Urinary bladder (tissue), 4 donors: Measurements from ENCODE around the gene DCDC2C. TPM values are rescaled to one million over a fixed set of nuclear protein-coding genes. Genes with fewer than 3 reads are reported as not detected.
A peak's percentile ranks its signal among the peaks of the same experiment; 100 is the strongest.
"Not testable (repeated sequence)": the region's sequence is repeated elsewhere in the genome, so short reads cannot be mapped to it uniquely, and the experiment has no call there.

Experiments
- DNase-seq: peaks from one replicate; pipeline ENCODE4 v3.0.0-alpha.2; 2015; ENCODE audit errors: extremely low spot score
- H3K27ac ChIP-seq: one replicate; pipeline ENCODE4 v1.5.1; 2013; ENCODE audit warnings: low read depth, mild to moderate bottlenecking, moderate library complexity
- H3K36me3 ChIP-seq: one replicate; pipeline ENCODE4 v1.6.1; 2013; ENCODE audit warnings: mild to moderate bottlenecking, moderate library complexity; ENCODE audit not compliant: insufficient read depth
- H3K4me1 ChIP-seq: one replicate; pipeline ENCODE4 v1.6.1; 2013; ENCODE audit warnings: mild to moderate bottlenecking, moderate library complexity; ENCODE audit not compliant: insufficient read depth
- H3K4me3 ChIP-seq: one replicate; pipeline ENCODE4 v1.5.1; 2013; ENCODE audit warnings: low read depth, low read length
- WGBS: extraction: QIAGEN DNeasy Blood & Tissue Kit; methylation state at CpG from one replicate; pipeline ENCODE4 v1.1.7; 2013; 5-methylcytosine and 5-hydroxymethylcytosine counted together
- polyA plus RNA-seq: library from polyadenylated mRNA; stranded (reverse); fragments of 200-250 nt; gene quantifications from one replicate; pipeline ENCODE4 v1.2.3, GENCODE V29; 2013
- total RNA-seq: library from RNA; depleted of rRNA; stranded (reverse); fragments of >200 nt; gene quantifications from one replicate; pipeline ENCODE4 v1.2.3, GENCODE V29; 2014
- donor health status: healthy with polysubstance abuse.
- donor health status: healthy.

DCDC2C gene
- total and polyA plus RNA-seq, 2 donors, result 0.09 to 0.48 TPM

GRCh38 chr2:3789256-3789655 is 85.9 kb downstream of the DCDC2C start:
- Histone ChIP-seq H3K4me1 (no peaks in the 10 kb centered on the region), H3K4me3 (no peak overlapping the region), H3K36me3 (no peaks in the 10 kb centered on the region), H3K27ac (no peak overlapping the region)
- 45% methylated on average over 1 of the region's 1 CpG for WGBS
- no peak for DNase-seq

- Histone ChIP-seq H3K27ac (no peak overlapping the region), H3K36me3 (no peaks in the 10 kb centered on the region), H3K4me1 (no peaks in the 10 kb centered on the region), H3K4me3 (no peak overlapping the region)
- 92% methylated on average over 5 of the region's 5 CpGs for WGBS
- no peak for DNase-seq
These were observed 89.9 kb downstream of the DCDC2C start for GRCh38 chr2:3793249-3793648.

- no peak overlapping the region for H3K4me3 ChIP-seq
- no peak overlapping the region for H3K27ac ChIP-seq
- no peaks in the 10 kb centered on the region for H3K4me1 ChIP-seq
- DNase-seq, result no peak
- H3K36me3 ChIP-seq, result no peaks in the 10 kb centered on the region
- WGBS, result 72% methylated on average over 4 of the region's 4 CpGs
These were observed 98.1 kb downstream of the DCDC2C start for GRCh38 chr2:3801506-3801905.

DNA sequence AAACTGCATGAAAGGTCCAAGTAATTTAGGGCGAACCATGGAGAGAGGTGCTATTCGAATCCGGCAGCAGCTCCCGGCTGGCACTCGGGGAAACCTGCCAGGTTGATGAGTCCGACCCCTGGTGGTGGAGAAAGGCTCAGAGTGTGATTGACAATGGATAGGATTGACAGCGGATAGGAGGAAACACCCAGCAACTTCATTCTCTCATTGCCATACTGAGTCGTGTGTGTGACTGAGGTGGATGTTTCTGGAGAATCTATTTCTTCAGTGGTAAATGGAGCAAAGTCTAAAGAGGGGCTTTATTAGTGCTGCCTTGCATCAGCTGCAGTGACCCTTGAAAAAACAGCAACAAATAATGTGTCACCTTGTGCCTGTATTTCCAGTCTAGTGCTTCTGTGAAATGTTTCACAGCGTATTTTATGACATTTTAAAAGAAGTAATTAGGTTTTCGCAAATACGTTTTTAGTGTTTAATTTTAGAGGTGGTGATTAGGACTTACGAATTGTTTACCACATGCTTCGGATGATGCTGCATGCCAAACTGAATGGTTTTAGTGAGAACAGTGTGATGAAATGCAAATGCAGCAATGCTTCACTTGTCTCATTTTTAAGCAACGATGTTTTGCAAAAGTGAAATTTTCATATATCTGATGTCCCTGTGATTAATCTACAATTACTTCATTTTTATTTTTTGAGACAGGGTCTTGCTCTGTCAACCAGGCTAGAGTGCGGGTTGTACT is 102.0 kb downstream of the DCDC2C start:
- DNase-seq, result no peak
- Histone ChIP-seq H3K4me1 (no peaks in the 10 kb centered on the region), H3K4me3 (no peak overlapping the region), H3K27ac (no peak overlapping the region), H3K36me3 (no peaks in the 10 kb centered on the region)
- WGBS, result 51% methylated on average over 15 of the region's 15 CpGs

DNA sequence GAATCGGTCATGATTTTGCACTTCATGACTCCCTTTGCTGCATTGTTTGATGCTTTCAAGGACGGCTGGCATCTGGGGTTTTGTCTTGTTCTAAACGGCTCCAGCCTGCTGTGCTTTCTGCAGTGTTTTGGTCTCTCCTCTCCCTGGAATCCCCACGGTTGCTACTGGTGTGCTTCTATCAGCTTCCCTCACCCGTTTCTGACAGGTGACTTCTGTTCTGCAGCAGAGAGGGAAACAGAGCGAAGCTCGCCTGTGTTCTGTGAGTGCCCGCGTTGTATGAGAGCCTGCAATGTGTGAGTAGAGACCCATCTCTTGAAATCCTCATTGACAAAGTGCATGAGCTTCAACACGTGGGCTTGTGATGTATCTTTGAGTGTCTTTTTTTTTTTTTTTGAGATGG is 102.8 kb downstream of the DCDC2C start:
- H3K27ac ChIP-seq, result no peak overlapping the region
- no peaks in the 10 kb centered on the region for H3K36me3 ChIP-seq
- WGBS, result 70% methylated on average over 10 of the region's 10 CpGs
- no peaks in the 10 kb centered on the region for H3K4me1 ChIP-seq
- no peak overlapping the region for H3K4me3 ChIP-seq
- DNase-seq, result no peak

GRCh38 chr2:3806730-3807129 is 103.4 kb downstream of the DCDC2C start:
- Histone ChIP-seq H3K36me3 (no peaks in the 10 kb centered on the region), H3K4me3 (no peak overlapping the region), H3K4me1 (no peaks in the 10 kb centered on the region), H3K27ac (no peak overlapping the region)
- DNase-seq, result no peak
- WGBS, result 91% methylated on average over 7 of the region's 7 CpGs

DNA sequence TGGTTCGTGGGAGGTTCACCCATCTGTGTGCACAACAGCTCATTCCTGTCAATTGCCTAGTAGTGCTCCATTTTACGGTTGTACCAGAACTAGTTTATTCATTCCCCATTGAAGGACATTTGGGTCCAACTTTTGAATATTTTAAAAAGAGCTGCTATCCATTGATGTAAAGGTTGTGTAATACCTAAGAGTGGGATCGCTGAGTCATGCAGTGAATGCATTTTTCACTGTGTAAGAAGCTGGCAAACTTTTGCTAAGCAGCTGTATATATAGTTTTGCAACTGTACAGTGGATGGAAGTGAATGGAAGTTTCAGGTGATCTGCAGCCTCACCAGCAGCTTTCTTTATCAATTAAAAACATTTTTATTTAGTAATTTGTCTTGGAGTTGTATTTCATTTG is 104.5 kb downstream of the DCDC2C start:
- Histone ChIP-seq H3K4me3 (no peak overlapping the region), H3K4me1 (no peaks in the 10 kb centered on the region), H3K36me3 (no peaks in the 10 kb centered on the region), H3K27ac (no peak overlapping the region)
- no peak for DNase-seq
- WGBS, result 80% methylated on average over 3 of the region's 3 CpGs

DNA sequence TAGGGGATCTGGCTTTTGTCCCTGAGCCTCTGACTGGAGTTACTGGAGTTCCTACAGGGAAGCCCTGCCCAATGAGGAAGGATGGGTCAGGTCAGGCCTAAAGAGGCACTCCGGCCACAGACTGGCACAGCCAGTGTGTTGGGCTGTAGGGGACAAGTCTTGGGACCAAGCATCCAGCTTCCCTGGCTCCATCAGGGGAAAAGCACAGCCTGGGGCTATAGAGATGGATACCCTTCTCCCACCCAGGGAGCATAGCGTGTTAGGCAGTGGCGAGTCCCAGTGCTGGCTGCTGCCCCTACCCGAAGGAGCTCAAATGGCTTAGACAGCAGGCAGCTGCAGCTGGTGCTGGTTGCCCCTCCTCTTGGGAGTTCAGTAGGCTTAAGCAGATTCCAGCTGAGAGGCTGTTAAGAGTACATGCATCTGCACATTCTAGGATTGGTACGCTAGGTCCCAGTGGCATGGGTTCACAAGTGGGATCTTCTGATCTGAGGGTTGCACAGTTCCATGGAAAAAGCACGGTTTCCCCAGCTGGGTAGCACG is 111.4 kb downstream of the DCDC2C start:
- Histone ChIP-seq H3K27ac (no peak overlapping the region), H3K36me3 (no peaks in the 10 kb centered on the region), H3K4me3 (no peak overlapping the region), H3K4me1 (no peaks in the 10 kb centered on the region)
- no peak for DNase-seq
- 82% methylated on average over 7 of the region's 7 CpGs for whole genome bisulfite sequencing

GRCh38 chr2:3817144-3817543 is 113.8 kb downstream of the DCDC2C start:
- DNase-seq, H3K4me3 ChIP-seq, H3K27ac ChIP-seq, H3K4me1 ChIP-seq, H3K36me3 ChIP-seq: not testable (repeated sequence)
- WGBS, result 91% methylated on average over 2 of the region's 2 CpGs

GRCh38 chr2:3823748-3824147 is 120.4 kb downstream of the DCDC2C start:
- no peak for DNase-seq
- WGBS, result 38% methylated on average over 1 of the region's 1 CpG

DNA sequence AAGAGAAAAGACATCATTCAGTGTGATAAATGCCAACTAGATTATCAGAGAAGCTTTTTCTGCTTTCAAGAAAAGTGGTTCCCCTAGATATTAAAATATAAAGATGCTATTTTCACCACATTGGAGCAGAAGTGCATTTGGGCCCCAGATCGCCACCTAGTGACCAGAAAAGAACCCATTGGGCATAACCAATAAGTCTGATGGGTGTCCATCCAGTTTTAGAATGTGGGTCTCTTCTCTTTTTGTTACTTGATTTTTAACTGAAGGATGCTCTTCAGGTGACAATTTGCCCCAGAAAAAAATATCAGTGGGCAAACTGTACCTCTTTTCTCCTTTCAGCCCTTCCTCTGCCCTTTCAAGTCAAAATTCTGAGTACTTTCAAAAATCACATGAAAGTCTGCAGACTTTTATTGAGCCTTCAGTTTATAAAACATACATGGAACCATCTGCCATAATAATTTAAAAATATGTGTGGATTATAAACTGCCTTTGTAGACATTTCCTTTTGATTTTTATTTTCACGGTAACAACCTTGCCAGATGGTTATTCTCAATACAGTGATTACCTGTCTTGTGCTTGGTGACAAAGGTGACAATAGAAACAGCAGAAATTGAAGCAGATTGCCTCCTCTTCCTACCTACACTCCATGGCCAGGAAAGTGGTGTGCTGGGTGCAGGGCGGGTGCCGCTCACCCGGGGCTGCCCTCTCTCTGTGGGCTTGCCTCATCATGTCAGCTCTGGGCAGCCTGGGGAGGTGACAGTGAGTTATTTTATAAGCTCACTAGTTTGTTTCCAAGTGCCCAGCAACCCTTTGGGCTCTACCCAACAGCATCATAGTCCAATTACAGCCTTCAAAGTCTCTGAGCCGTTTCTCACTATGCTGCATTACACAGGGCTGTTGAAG is 124.5 kb downstream of the DCDC2C start:
- Histone ChIP-seq H3K4me3 (no peak overlapping the region), H3K36me3 (no peaks in the 10 kb centered on the region), H3K4me1 (no peaks in the 10 kb centered on the region), H3K27ac (no peak overlapping the region)
- DNase-seq, result peak; percentile 17
- 64% methylated on average over 6 of the region's 6 CpGs for WGBS

More at GRCh38 chr2:3823748-3824147, 120.4 kb downstream of the DCDC2C start:
- Histone ChIP-seq H3K4me1 (no peaks in the 10 kb centered on the region), H3K36me3 (no peaks in the 10 kb centered on the region), H3K4me3 (no peak overlapping the region), H3K27ac (no peak overlapping the region)

DNA sequence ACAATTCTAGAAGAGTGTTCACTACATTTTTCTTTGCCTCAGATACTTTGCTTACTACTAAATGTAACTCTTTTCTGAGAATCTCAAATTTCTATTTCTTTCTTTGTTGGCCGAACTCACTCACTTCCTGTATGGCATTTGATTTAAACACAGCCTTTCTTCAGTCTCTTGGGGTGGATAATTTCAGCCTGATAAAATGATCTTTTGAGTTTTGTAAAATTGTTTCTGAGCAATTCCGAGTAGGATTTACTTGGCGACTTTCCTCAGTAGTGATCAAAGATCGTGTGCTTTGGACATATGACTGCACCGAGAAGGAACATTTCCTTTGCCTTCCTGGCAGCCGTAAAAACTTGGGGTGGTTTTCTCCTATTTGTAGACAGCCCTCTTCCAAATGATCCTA is 127.4 kb downstream of the DCDC2C start:
- WGBS, result 73% methylated on average over 6 of the region's 6 CpGs
- no peak for DNase-seq

GRCh38 chr2:3837086-3837485 is 133.7 kb downstream of the DCDC2C start:
- WGBS, result 81% methylated on average over 7 of the region's 7 CpGs
- no peaks in the 10 kb centered on the region for H3K36me3 ChIP-seq
- H3K27ac ChIP-seq, result no peak overlapping the region
- DNase-seq, result no peak
- H3K4me1 ChIP-seq, result no peaks in the 10 kb centered on the region
- H3K4me3 ChIP-seq, result no peak overlapping the region

More for the DNA sequence above, 127.4 kb downstream of the DCDC2C start:
- H3K36me3 ChIP-seq, result no peaks in the 10 kb centered on the region
- no peaks in the 10 kb centered on the region for H3K4me1 ChIP-seq
- H3K4me3 ChIP-seq, result no peak overlapping the region
- H3K27ac ChIP-seq, result no peak overlapping the region

- Histone ChIP-seq H3K36me3 (no peaks in the 10 kb centered on the region), H3K27ac (no peak overlapping the region), H3K4me1 (no peaks in the 10 kb centered on the region), H3K4me3 (no peak overlapping the region)
- DNase-seq, result no peak
- WGBS, result 93% methylated on average over 3 of the region's 3 CpGs
These were observed 135.0 kb downstream of the DCDC2C start for GRCh38 chr2:3838348-3838747.
